Renal pelvis (tissue), 4 donors: ENCODE data around the gene TRIM45. TPM values are rescaled to one million over a fixed set of nuclear protein-coding genes. Genes with fewer than 3 reads are reported as not detected.
"Not testable (repeated sequence)": the region's sequence is repeated elsewhere in the genome, so short reads cannot be mapped to it uniquely, and the experiment has no call there.

ENCODE experiments used
- DNase-seq: peaks from one replicate; pipeline ENCODE4 v3.0.0-alpha.2; 2013
- polyA plus RNA-seq, 3 donors: library from polyadenylated mRNA; unstranded; fragments of 120-200 nt; gene quantifications; one replicate each; pipeline ENCODE4 v1.2.1, GENCODE V29; 2013; ENCODE audit not compliant: insufficient read length in 3 of 3

TRIM45 gene
- polyA plus RNA-seq, 3 donors, result 19.6 to 29.3 (median 28.8) TPM

DNA sequence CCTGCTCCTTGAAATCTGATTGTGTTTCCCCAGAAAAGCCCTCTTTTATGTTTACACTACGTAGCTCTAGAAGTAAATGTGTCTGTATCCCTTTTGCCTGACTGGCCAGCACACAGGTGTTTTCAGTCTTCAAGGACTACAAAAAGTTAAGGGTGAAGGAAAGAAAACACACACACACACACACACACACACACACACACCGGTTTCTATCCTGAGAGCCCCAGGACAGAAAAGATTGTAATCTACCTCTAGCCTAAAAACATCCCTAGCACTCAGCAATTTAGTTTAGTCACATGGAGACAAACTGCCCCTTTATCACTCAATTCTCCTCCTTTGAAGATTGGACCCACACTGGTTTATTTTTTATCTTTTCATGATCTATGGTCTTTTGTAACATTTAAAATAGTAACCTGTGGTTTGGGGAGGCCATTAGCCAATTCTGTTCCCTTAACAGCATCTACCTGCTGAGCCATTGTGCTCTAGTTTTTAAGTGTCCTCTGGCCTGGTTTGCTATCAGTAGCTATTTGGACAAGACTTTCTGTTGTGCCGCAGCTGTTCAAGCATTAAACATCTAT lies 15.8 kb upstream of the TRIM45 start:
- no peak for DNase-seq

DNA sequence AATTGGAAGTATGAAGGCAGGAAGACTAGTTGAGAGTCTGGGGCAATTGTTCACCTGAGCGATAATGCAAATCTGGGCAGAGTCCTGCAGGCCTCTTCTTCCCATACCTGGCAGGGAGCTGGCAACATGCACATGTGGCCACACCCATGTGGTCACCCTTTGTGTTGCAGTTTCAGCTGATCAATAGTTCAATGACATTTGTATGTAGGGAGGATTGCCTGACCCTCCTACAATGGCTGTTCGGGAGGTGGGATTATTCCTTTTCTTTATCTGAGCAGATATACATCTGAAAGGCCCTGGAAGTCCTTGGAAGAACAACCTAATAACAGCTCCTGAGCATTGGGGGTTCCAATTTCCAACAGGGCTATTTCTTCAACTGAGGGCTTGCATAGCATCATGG lies 15.2 kb upstream of the TRIM45 start:
- DNase-seq, result no peak

DNA sequence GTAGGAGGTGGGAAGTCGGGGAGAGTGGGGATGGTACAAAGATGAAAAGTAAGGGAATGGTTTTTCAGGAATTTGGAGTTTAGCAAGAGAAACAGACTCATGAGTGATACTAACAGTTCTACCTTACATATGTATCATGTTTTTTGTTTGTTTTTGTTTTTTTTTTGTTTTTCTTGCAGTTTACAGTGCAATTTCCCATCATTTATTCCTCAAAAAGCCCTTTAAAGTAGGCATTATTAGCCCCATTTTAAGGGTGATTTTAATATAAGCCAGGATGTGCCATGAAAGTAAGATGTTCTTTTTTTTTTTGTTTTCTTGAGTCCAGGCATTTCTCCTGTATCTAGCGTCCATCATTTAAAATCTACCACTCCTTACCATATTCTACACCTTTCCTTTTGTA lies 13.8 kb upstream of the TRIM45 start:
- DNase-seq, result no peak

DNA sequence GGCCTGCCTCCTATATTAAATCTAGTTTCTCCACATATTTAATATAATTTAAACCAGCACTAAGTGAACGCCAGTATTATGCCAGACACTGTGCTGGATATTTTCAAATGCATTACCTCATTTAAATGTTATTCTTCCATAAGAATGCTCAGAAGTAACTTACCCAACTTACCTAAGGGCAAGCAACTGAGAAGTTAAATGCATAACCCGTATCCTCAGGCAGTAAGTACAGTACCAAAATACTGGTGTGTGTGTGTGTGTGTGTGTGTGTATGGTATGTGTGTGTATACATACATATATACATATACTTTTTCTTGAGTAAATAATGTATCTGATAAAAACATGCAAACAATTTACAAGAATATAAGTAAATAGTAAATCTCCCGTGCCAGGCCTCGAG lies 9.0 kb upstream of the TRIM45 start:
- no peak for DNase-seq

DNA sequence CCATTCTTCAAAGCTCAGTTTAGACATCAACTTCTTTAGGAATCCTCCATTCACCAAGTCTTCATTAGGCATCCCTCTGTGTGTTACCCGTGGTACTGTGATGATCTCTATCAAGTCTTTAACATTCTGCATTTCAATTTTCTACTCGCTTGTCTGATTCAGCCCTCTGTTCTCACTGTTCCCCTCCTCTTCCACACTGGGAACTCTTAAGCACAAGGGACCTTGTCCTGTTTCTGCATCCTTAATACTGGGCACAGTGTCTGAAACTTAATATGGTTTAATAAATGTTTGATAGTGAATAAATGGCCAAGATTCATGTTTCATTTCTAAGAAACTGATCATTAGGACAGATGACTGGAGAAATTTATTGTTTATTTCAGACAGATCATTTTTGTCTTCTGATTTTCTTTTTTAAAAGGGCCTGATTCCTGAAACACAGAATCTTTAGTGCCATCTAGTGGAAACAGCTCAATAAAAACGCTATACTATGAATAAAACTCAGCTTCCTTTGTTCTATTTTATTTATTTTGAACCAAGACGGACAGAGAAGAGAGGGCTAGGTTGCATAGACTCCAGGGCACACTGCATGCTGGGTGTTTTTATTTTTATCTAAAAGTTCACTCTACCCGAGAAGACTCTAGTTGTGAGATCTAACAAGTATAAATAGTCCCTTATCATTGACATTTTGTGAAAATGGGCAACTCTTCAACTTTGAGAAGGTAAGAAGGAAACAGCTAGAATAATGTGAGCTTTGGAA lies 7.0 kb upstream of the TRIM45 start:
- DNase-seq, result peak; percentile 41

DNA sequence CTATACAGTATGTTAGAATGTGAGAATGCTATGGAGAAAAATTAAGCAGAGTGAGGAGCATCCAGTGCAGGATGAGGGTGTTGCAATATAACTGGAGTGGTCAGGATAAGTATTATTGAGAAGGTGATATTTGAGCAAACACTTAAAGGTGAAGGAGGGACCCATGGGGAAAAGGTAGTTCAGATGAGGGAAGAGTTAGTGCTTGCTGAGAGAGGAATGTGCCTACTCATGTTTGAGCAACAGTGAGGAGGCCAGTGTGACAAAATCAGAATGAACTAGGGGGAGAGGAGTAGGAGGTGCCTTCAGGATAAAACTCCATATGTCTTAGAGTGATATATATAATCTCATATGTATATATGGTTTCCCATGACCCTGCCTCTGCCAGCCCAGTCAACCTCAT lies 6.2 kb upstream of the TRIM45 start:
- DNase-seq, result no peak

DNA sequence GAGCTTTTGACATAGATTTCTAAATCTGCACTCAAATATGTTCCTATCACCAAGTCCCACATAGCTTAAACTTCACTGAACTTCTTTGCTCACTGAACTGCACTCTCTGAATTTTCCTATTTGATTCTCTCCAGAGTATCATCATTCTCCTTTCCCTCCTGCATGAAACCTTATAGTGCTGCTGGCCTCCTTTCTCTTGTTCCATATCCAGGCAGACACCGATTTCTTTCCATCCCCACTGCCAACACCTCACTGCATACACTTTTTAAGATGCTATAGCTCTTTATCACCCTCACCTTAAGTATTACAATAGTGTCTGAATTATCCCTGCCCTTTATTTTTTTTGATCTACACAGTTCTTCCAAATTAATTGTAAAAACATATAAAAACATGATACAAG lies 3.1 kb upstream of the TRIM45 start:
- DNase-seq, result no peak

DNA sequence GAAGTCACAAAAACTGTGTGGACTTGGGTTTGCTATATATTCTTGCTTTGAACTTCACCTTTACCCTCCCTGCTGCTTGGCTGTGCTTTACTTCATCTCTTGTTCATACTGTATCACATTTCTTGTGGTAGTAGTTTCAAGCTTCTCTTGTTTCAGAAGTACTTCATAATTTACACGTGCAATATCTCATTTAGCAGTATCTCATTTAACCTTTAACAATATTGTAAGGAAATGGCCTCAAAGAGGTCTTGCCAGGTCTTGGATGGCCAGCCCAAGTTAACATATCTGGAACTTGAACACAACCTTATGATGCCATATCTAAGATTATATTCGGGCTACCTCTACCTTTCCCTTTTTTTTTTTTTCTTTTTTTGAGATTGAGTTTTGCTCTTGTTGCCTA lies 1.7 kb upstream of the TRIM45 start:
- no peak for DNase-seq

DNA sequence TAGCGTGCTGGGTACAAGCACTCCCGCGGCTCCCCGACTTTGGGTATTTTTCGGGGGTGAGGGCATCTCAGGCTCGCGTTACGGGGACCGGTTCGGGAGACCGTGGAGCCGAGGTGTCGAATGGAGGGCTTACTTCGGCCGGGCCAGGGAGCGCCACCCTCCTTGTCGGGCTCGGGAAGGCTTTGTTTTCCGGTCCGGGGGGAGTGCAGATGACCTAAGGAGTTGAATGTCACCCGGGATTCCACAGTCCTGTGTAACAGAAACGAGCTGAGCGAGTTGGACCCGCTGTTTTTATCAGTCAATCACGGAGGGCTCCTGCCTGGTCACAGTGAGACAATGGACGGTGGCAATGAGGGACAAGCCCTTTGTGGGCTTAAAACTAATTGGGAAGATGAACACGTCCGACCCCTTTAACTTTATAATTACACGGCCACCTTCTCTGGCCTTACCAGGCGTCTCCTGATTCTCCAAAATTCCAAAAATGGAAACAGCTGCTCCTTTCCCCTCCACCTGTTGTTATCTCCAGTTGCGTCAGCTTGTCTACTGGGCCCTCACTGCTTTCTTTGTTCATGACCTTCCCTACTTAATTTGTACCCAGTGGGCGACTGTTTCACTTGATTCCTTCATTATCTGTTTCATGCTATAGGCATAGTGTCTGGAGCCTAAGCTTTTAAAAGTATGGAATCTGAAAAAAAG lies 929 bp upstream of the TRIM45 start:
- no peak for DNase-seq

DNA sequence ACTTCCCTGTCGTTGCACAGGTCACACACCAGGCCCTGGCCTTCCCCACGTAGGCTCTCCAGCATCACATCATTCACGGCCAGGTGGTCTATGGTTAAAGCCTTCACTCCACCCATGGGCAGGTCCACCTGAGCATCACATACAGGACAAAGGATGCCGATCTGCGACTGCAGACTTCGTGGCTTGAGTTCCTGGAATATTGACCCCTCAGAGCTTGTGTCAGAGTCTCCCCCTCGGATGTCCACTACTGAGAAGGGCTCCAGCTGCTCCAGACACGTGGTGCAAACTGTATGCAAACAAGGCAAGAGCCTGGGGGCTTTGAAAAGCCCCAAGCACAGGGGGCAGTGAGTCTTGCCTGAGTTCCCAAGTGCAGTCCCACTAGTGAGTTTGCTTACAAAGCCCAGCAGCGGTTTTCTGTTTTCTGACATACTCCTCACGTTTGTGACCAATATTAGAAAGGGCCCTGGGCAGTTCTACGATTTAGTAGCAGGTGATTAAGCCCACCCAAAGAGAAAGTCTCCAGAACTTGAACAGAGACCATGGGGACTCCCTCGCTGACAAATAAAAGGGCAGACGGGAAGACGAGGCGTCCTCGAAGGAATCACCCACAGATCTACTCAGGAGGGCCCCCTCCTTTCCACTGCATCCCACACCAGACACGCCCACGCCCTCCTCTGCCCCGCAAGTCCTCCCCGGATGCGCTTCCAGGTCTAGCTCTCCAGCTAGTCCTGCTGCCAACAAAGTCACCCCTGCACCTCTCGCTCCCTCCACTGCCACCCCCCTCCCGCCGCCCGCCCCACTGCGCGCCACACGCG lies 568 bp downstream of the TRIM45 start:
- peak; percentile 54 for DNase-seq

DNA sequence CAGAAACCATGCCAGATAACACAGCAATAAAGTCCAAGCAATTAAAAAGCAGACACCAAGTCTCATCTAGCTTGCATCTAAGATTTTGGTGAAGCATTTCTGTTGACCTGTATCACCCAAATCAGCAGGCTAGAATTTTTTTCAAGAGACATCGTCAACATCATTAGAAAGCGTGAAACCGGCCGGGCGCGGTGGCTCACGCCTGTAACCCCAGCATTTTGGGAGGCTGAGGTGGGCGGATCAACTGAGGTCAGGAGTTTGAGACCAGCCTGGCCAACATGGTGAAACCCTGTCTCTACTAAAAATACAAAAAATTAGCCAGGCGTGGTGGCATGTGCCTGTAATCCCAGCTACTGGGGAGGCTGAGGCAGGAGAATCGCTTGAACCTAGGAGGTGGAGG lies 2.4 kb downstream of the TRIM45 start:
- DNase-seq, result not testable (repeated sequence)

DNA sequence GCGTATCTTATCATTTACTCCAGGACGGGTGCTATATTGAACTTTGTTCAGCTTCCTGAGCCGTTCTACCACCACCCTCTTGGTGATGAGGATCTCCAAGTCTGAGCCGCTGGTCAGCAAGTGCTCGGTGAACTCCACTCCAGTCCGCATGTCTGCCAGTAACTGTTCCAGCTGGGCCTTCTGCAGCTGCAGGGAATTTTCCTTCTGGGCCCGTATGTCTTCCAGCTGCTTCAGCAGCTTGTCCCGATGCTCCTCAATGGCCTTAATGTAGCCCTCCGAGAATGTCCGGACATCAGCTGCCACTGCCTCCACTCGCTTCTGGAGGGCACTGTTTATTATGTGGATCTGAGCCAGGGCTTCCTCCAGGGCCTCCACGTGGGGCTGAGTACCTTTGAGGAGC lies 3.4 kb downstream of the TRIM45 start:
- no peak for DNase-seq

DNA sequence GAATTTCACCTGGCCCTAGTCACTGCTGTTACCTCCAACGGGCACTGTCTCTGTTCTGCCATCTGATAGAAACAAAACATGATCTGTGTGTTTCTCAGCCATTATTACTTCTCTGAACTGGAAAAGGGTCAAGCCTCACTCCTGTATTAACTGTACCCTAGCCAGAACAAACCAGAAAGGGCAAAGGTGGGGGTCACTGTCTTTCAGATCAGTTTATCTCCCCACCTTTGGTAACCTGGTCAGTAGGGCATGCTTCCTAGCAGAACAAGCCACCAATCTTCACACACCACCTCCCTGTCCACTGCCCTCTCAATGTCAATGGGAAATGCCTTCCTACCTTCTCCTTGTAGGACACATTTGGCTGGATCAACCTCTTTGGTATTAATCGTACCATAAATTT lies 3.9 kb downstream of the TRIM45 start:
- DNase-seq, result no peak

DNA sequence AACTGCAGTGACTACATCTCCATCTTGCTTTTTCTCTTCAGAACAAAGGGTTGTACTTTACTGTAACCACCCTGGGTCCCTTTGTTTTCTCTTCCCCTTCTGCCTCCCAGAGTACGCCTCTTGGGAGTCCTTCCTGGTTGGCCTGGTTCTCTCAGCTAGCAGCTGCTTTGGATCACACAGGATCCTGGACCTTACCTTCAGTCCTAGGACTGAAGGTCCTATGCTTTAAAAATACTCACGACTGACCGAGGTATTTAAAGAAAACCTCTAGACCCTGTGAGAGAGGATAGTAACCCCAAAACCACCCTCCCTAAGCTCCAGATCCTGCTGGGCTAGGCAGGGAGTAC lies 4.8 kb downstream of the TRIM45 start:
- no peak for DNase-seq

DNA sequence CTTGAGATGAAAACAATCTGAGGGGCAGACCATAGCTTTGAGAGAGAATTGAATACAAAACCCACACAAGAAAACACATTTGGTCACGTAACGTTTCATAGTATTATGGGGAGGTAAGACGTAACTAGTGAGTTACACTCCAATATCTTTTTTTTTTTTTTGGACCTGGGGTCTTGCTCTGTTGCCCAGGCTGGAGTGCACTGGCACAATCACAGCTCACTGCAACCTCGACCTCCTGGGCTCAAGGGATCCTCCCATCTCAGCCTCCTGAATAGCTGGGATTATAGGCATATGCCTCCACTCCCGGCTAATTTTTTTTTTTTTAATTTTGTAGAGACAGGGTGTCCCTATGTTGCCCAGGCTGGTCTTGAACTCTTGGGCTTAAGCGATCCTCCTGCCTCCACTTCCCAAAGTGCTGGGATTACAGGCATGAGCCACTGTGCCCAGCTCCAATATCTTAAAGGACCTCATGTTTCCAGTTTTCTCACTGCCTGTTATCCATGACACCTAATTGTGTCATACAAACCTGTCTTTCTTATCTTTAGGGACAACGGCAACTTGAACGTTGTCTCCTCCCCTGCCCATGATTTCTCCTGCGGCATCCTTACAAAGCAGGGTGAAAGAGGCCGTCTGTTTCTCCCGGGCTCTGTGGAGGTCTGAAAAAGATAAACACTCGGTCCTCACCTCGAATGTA lies 5.3 kb downstream of the TRIM45 start:
- no peak for DNase-seq

DNA sequence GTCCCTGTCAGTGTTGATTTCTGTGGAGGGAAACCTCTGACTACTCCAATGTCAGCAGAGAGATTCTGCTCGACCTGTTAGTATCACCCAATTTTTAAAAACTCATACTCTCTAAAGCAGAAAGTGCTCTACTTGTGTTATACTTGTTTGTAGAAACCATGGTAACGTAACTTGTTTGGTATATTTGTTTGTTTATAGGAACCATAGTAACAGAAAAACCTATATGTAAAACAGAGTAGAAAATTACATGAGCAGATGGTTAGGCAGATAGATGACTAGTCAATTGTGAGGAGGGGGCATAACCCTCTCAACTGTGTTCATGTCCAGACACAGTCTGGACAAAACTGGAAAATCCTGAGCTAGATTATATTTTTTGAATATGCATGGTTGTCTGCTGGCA lies 6.7 kb downstream of the TRIM45 start:
- no peak for DNase-seq

DNA sequence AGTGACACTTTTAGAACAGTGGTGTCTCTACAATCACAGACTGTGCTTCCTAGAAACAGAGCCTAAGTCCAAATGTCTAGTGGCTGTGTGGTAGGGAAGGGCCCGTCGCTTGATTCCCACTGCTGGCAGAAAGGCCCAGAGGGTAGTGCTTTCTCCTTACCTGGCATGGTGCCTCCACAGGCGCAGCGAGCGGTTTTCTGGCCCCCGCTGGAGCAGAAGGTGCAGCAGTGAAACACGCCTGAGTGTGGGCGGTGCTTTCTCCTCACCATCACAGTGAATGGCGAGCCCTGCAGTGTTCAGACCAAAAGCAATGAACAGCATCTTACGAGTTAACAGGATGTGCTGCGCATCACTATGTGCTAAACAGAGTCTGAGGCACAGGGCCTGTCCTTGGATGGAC lies 8.3 kb downstream of the TRIM45 start:
- no peak for DNase-seq

DNA sequence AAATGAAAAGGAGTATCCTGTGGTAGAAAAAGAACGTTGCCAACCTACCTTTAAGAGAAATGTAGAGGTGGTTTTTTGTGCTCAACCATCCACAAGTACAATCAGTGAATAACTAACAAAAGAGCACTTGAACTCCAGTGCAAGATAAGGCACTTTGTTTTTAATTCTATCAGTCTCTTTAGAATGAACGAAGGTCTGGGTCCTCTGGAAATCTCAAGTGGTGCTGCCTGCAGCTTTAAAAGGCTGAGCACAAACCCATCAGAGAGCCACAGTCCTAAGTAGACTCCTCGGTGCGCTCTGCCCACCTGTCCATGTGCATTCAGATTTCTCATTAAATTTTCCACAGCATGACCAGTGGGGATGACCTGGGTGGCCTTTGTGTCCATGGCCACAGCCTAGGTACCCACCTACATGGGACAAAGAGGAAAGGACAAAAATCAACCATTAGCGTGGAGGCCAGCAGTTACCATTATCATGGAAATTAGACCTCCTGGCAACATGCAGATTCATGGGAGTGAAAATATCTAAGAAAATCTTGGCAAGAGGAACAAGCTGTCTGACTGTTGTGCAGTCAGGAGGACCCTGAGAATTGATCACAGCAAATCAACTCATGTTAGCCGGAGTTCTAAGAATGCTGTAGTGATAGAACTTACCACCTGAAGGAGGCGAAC lies 9.4 kb downstream of the TRIM45 start:
- no peak for DNase-seq

DNA sequence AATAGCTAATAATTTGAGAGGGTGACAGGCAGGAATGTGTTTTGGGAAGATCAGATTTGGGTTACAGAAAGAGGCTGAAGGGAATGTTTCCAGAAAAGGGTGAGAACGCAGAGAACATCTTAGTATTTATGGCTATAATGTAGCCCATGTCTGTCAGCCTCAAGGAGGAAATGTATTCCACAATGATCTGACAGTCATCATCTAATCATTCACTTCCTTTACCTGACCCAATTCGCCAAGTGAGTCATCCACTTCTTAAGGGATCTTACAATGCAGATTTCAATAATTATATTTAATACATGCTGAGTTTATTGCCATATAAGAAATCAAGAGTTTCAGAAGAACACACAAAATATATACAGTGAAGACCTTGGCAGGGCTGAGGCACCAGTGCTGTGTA lies 10.8 kb downstream of the TRIM45 start:
- DNase-seq, result no peak

DNA sequence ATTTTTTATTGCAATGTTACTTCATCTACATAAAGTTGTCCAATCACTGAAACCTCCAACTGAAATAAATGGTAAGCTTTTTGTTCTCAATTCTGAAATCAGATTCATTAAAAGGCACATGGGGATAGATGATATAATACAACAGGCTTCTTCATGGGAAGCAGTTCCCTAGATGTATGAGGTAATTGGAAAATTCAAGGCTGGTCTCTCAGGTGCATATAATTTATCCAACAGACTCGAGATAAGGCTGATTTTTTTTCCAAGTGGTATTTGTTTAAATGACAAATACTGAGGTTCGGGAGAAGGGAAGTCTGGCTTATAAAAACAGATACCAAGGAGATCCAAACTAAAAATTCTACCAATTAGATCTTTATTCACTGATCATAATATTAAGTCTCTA lies 14.2 kb downstream of the TRIM45 start:
- DNase-seq, result no peak

DNA sequence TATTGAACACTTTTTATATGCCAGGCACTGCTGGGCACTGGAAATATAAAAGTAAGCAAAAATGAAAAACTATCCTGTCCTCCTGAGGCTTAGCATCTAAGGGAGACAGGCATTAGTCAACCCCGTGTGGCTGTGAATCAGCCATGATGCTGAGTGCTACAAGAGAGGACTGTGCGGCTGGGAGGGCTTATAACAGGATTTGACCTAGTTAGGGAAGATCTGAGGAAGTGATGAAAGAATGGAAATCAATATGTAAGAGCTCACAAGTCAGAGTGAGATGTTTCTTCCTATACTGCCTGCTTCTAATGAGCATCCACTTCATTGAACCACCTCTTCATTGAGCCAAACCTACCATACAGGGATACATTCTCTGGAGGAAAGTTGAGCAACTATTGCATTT lies 15.1 kb downstream of the TRIM45 start:
- no peak for DNase-seq

DNA sequence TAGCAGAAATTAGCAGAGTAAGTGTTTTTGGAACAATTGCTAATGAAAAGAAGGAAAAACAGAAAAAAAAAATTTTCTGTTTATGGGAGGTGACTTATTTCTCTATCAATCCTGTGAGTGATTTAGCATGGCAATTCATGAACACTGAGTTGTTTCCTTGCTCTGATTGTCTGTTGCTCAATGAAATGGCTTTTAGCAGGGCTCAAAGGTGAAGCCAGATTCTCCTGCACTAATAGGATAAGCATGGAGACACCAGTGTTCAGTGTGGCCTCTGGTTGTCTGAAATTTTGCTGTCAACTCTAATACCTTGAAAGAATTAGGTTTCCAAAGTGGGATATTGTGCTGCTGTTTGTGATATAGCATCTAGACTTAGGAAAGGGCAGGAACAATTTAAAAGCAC lies 15.8 kb downstream of the TRIM45 start:
- no peak for DNase-seq
